ENCODE results near the gene POLK. TPM values are rescaled to one million over a fixed set of nuclear protein-coding genes. Genes with fewer than 3 reads are reported as not detected.

POLK gene
- total RNA-seq, 1 experiment from 2014 or later: 30.2 TPM

GRCh38 chr5:75472973-75473372 lies 38.7 kb upstream of the POLK start:
- no peak overlapping the region for H3K4me3 Mint-ChIP-seq (ENCODE audit: unreplicated experiment)
- DNase-seq (ENCODE audit: unreplicated experiment): no peak
- no peak overlapping the region for H3K27ac Mint-ChIP-seq (ENCODE audit: low read depth, unreplicated experiment)
- POLR2A ChIA-PET: no interaction called here
- H3K4me1 Mint-ChIP-seq (ENCODE audit: insufficient read depth, unreplicated experiment): no peaks in the 10 kb centered on the region
- TF ChIP-seq, protein P1, sequence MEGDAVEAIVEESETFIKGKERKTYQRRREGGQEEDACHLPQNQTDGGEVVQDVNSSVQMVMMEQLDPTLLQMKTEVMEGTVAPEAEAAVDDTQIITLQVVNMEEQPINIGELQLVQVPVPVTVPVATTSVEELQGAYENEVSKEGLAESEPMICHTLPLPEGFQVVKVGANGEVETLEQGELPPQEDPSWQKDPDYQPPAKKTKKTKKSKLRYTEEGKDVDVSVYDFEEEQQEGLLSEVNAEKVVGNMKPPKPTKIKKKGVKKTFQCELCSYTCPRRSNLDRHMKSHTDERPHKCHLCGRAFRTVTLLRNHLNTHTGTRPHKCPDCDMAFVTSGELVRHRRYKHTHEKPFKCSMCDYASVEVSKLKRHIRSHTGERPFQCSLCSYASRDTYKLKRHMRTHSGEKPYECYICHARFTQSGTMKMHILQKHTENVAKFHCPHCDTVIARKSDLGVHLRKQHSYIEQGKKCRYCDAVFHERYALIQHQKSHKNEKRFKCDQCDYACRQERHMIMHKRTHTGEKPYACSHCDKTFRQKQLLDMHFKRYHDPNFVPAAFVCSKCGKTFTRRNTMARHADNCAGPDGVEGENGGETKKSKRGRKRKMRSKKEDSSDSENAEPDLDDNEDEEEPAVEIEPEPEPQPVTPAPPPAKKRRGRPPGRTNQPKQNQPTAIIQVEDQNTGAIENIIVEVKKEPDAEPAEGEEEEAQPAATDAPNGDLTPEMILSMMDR (IDR thresholded peaks at IDR 0.05; ENCODE audit: unreplicated experiment): no peak
- peaks cover 9% of the 10 kb centered on the region for H3K9me3 Mint-ChIP-seq (ENCODE audit: unreplicated experiment)
- BruUV-seq (replicated peaks): no TSS peak
- H3K27me3 Mint-ChIP-seq (ENCODE audit: insufficient read depth, unreplicated experiment): no peaks in the 10 kb centered on the region
- peaks cover 6% of the 10 kb centered on the region for H3K36me3 Mint-ChIP-seq (ENCODE audit: insufficient read depth, unreplicated experiment)
- CTCF ChIA-PET: no interaction called here
- intact Hi-C loops (cut with micrococcal nuclease): no loop called here

- Mint-ChIP-seq H3K27ac (ENCODE audit: low read depth, unreplicated experiment) (no peak overlapping the region), H3K4me1 (ENCODE audit: insufficient read depth, unreplicated experiment) (no peaks in the 10 kb centered on the region), H3K27me3 (ENCODE audit: insufficient read depth, unreplicated experiment) (no peaks in the 10 kb centered on the region), H3K4me3 (ENCODE audit: unreplicated experiment) (no peak overlapping the region), H3K9me3 (ENCODE audit: unreplicated experiment) (peaks cover 9% of the 10 kb centered on the region), H3K36me3 (ENCODE audit: insufficient read depth, unreplicated experiment) (peaks cover 6% of the 10 kb centered on the region)
- ChIA-PET POLR2A (no interaction called here), CTCF (no interaction called here)
- no TSS peak for BruUV-seq (replicated peaks)
- DNase-seq (ENCODE audit: unreplicated experiment): no peak
- intact Hi-C loops (cut with micrococcal nuclease): no loop called here
- TF ChIP-seq, protein P1 (IDR thresholded peaks at IDR 0.05; ENCODE audit: unreplicated experiment): no peak
These were observed 38.2 kb upstream of the POLK start for GRCh38 chr5:75473463-75473862.

DNA sequence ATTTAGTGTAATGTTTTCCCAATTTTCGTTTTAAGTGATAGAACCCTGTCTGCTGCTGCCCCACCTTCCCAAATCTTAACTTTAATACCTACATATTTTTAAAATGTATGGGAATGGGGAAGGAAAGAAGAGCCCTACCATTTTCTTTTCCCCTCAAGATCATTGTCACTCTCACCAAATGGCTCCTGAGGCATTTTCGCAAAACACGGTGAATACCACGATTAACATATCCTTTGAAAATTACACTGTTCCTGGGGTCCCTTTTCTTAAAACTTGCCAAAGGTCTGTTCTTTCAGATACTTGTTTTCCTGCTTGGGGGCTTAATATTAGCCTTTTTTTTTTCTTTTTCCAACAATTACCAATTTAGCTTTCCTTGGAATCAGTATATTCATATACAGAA lies 36.3 kb upstream of the POLK start:
- POLR2A ChIA-PET: interaction anchor here (0.7 to 1.1 kb wide), 2 partner anchors 35 to 95 kb away, joined by 3 to 6 read pairs; no protein-coding TSS in a partner anchor
- CTCF ChIA-PET: no interaction called here
- H3K27me3 Mint-ChIP-seq (ENCODE audit: insufficient read depth, unreplicated experiment): no peaks in the 10 kb centered on the region

DNA sequence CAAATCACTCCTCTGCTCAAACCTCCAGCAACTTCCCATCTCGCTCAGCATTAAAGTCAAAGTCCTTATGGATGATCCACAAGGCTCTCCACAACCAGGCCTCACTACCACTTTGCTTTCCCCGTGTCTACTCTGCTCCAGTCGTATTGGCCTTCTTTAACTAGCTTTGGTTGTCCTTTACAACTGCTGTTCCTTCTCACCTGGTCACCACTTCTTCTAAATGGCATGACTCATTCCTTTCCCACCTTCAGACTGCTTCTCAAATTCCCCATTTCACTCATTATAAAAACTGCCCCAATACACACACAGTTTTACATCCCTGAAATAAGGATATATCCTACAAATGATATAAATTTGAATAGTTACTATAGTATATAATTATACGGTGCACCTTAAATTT lies 30.7 kb upstream of the POLK start:
- Mint-ChIP-seq H3K4me1 (ENCODE audit: insufficient read depth, unreplicated experiment) (no peaks in the 10 kb centered on the region), H3K27me3 (ENCODE audit: insufficient read depth, unreplicated experiment) (no peaks in the 10 kb centered on the region), H3K36me3 (ENCODE audit: insufficient read depth, unreplicated experiment) (peaks cover 11% of the 10 kb centered on the region), H3K9me3 (ENCODE audit: unreplicated experiment) (peaks cover 15% of the 10 kb centered on the region), H3K4me3 (ENCODE audit: unreplicated experiment) (no peak overlapping the region), H3K27ac (ENCODE audit: low read depth, unreplicated experiment) (no peak overlapping the region)
- intact Hi-C loops (cut with micrococcal nuclease): no loop called here
- BruUV-seq (replicated peaks): no TSS peak
- POLR2A ChIA-PET: interaction anchor here (0.5 kb wide), 1 partner anchor 21 kb away, joined by 3 read pairs; no protein-coding TSS in a partner anchor
- TF ChIP-seq, protein P1 (IDR thresholded peaks at IDR 0.05; ENCODE audit: unreplicated experiment): no peak
- DNase-seq (ENCODE audit: unreplicated experiment): no peak
- CTCF ChIA-PET: no interaction called here

More for the DNA sequence above, 36.3 kb upstream of the POLK start:
- intact Hi-C loops (cut with micrococcal nuclease): no loop called here
- TF ChIP-seq, protein P1 (IDR thresholded peaks at IDR 0.05; ENCODE audit: unreplicated experiment): no peak
- Mint-ChIP-seq H3K4me3 (ENCODE audit: unreplicated experiment) (no peak overlapping the region), H3K4me1 (ENCODE audit: insufficient read depth, unreplicated experiment) (no peaks in the 10 kb centered on the region), H3K9me3 (ENCODE audit: unreplicated experiment) (no peaks in the 10 kb centered on the region), H3K27ac (ENCODE audit: low read depth, unreplicated experiment) (no peak overlapping the region), H3K36me3 (ENCODE audit: insufficient read depth, unreplicated experiment) (peaks cover 6% of the 10 kb centered on the region)
- BruUV-seq (replicated peaks): no TSS peak
- DNase-seq (ENCODE audit: unreplicated experiment): no peak
